ENCODE results near the gene CDK18. TPM values are rescaled to one million over a fixed set of nuclear protein-coding genes. Genes with fewer than 3 reads are reported as not detected.

Gene CDK18
- polyA plus RNA-seq, 1 donor from 2014 or later: not detected

DNA sequence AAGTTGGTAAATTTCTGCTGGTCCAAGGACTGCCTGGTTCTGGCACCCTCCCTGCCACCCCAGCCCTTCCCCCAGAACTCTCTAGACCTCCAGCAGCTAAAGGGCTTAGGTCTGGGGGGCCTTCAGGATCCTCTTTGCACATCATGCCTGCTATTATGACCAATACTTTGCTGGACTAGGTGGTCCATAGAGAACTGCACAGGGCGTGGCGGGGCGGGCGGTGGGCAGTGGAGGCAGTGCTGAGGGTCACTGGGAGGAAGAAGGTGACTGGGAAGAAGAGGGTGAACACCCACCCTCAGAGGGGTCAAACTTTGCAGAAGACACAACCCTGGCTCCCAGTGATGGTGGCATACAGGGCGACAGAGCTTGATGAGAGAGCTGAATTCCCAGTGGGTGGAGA lies 18.2 kb downstream of the CDK18 start:
- Histone ChIP-seq H2AFZ (ENCODE audit: low read depth, low read length) (no peak overlapping the region), H3K9me3 (ENCODE audit: low read length) (no peaks in the 10 kb centered on the region), H3K4me3 (ENCODE audit: low read length) (no peak overlapping the region), H3K27me3 (ENCODE audit: insufficient read depth, low read depth, low read length) (no peaks in the 10 kb centered on the region), H4K20me1 (ENCODE audit: insufficient read depth) (no peaks in the 10 kb centered on the region), H3K79me2 (replicated peaks; ENCODE audit: insufficient read depth, low read length) (no peaks in the 10 kb centered on the region), H3K9ac (ENCODE audit: low read length) (no peak overlapping the region), H3K4me2 (ENCODE audit: low read length) (no peak overlapping the region), H3K36me3 (ENCODE audit: insufficient read depth, low read length) (no peaks in the 10 kb centered on the region), H3K9me2 (ENCODE audit: insufficient read depth, low read length) (no peaks in the 10 kb centered on the region), H3F3A (ENCODE audit: insufficient read depth, low read length, poor library complexity, severe bottlenecking) (no peaks in the 10 kb centered on the region), H3K27ac (ENCODE audit: low read length) (no peak overlapping the region)
- TF ChIP-seq POLR2AphosphoS5 (IDR thresholded peaks at IDR 0.05) (no peak), EP300 (conservative IDR thresholded peaks at IDR 0.05; ENCODE audit: poor library complexity, severe bottlenecking) (no peak), SMC3 (conservative IDR thresholded peaks at IDR 0.05; ENCODE audit: poor library complexity) (no peak), MXI1 (conservative IDR thresholded peaks at IDR 0.05; ENCODE audit: poor library complexity, severe bottlenecking) (no peak), REST (IDR thresholded peaks at IDR 0.05; ENCODE audit: borderline replicate concordance) (no peak), EZH2 (IDR thresholded peaks at IDR 0.05; ENCODE audit: borderline replicate concordance, insufficient read depth, low read length, poor library complexity, severe bottlenecking) (no peak), RAD21 (conservative IDR thresholded peaks at IDR 0.05) (no peak), TAF1 (IDR thresholded peaks at IDR 0.05; ENCODE audit: low read depth) (no peak)
- TF ChIP-seq, protein P1, sequence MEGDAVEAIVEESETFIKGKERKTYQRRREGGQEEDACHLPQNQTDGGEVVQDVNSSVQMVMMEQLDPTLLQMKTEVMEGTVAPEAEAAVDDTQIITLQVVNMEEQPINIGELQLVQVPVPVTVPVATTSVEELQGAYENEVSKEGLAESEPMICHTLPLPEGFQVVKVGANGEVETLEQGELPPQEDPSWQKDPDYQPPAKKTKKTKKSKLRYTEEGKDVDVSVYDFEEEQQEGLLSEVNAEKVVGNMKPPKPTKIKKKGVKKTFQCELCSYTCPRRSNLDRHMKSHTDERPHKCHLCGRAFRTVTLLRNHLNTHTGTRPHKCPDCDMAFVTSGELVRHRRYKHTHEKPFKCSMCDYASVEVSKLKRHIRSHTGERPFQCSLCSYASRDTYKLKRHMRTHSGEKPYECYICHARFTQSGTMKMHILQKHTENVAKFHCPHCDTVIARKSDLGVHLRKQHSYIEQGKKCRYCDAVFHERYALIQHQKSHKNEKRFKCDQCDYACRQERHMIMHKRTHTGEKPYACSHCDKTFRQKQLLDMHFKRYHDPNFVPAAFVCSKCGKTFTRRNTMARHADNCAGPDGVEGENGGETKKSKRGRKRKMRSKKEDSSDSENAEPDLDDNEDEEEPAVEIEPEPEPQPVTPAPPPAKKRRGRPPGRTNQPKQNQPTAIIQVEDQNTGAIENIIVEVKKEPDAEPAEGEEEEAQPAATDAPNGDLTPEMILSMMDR (IDR thresholded peaks at IDR 0.05; ENCODE audit: poor library complexity, severe bottlenecking): no peak

DNA sequence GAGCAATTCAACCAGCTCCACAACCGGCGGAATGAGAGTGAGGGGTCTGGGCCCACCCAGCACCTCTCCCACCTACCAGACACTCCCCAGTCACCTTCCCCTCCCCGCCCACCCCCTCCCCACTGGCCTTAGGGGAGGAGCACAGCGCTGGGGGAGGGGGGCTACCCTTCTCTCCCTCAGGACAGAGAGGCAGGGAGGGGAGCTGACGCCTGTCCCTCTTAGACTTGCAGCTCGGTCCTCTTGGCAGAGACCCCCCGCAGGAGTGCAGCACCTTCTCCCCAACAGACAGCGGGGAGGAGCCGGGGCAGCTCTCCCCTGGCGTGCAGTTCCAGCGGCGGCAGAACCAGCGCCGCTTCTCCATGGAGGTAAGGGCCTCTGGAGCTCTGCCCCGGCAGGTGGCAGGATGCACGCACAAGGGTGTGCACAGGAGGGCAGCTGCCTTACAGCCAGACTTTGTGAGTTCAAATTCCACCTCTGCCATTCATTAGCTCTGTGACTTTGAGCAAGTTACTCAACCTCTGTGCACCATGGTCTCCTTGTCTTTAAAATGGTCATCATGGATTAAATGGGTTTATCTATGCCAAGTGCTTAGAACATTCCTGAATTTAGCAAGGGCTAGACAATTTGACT lies 18.9 kb downstream of the CDK18 start:
- Histone ChIP-seq H3F3A (ENCODE audit: insufficient read depth, low read length, poor library complexity, severe bottlenecking) (no peaks in the 10 kb centered on the region), H3K36me3 (ENCODE audit: insufficient read depth, low read length) (no peaks in the 10 kb centered on the region), H3K9ac (ENCODE audit: low read length) (no peak overlapping the region), H2AFZ (ENCODE audit: low read depth, low read length) (no peak overlapping the region), H3K9me3 (ENCODE audit: low read length) (no peaks in the 10 kb centered on the region), H3K4me2 (ENCODE audit: low read length) (no peak overlapping the region), H3K79me2 (replicated peaks; ENCODE audit: insufficient read depth, low read length) (no peaks in the 10 kb centered on the region), H4K20me1 (ENCODE audit: insufficient read depth) (no peaks in the 10 kb centered on the region), H3K4me3 (ENCODE audit: low read length) (no peak overlapping the region), H3K27ac (ENCODE audit: low read length) (no peak overlapping the region), H3K9me2 (ENCODE audit: insufficient read depth, low read length) (no peaks in the 10 kb centered on the region), H3K27me3 (ENCODE audit: insufficient read depth, low read depth, low read length) (no peaks in the 10 kb centered on the region)
- TF ChIP-seq SMC3 (conservative IDR thresholded peaks at IDR 0.05; ENCODE audit: poor library complexity) (no peak), EZH2 (IDR thresholded peaks at IDR 0.05; ENCODE audit: borderline replicate concordance, insufficient read depth, low read length, poor library complexity, severe bottlenecking) (no peak), RAD21 (conservative IDR thresholded peaks at IDR 0.05) (no peak), TAF1 (IDR thresholded peaks at IDR 0.05; ENCODE audit: low read depth) (no peak), REST (IDR thresholded peaks at IDR 0.05; ENCODE audit: borderline replicate concordance) (no peak), POLR2AphosphoS5 (IDR thresholded peaks at IDR 0.05) (no peak), MXI1 (conservative IDR thresholded peaks at IDR 0.05; ENCODE audit: poor library complexity, severe bottlenecking) (no peak), EP300 (conservative IDR thresholded peaks at IDR 0.05; ENCODE audit: poor library complexity, severe bottlenecking) (no peak)
- TF ChIP-seq, protein P1 (IDR thresholded peaks at IDR 0.05; ENCODE audit: poor library complexity, severe bottlenecking): no peak

Data from neural cell (in vitro differentiated cells).